Measurements from ENCODE around the gene SMIM10L1.

DNA sequence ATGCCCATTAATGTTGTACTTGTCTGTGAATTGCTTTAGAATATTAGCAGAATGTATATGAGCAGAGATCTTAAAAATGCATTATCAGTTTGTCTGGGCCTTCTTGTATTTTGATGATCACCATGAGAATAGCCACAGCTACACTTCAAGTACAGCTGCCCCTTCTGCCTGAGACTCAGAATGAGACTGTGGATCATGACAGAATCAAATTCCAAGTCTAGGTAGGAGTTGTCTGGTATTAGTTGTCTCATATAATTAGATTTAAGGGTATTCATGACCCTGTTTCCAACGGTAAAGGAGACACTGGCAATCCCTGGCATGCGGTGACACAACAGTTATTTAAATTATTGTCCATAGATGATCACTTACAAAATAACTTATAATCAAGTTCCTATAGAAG is 18.3 kb upstream of the SMIM10L1 start:
- TF ChIP-seq POLR2A (IDR thresholded peaks at IDR 0.05) (no peak), POLR2AphosphoS5 (IDR thresholded peaks at IDR 0.05) (no peak)

Measured in spleen (tissue), 3 donors.